Central memory CD4-positive, alpha-beta T cell (primary cell): Measurements from ENCODE around the gene INSYN1.
"Not testable (repeated sequence)": the region's sequence is repeated elsewhere in the genome, so short reads cannot be mapped to it uniquely, and the experiment has no call there.

Experiments
- DNase-seq: peaks from one replicate; pipeline ENCODE4 v3.0.0; 2022
- total RNA-seq, 3 experiments: gene quantifications; one replicate each; lab custom pipeline; 2026; lab: John Stamatoyannopoulos, UW

INSYN1 gene, protein sequence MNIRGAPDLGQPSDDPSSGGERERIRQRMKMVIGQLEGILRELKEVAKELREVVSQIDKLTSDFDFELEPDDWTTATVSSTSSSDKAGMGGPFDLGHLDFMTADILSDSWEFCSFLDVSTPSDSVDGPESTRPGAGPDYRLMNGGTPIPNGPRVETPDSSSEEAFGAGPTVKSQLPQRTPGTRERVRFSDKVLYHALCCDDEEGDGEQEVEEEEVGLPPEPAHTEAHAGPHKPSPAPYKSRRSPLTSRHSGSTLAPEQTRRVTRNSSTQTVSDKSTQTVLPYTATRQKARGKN
- total RNA-seq, result 0 to 0.39 (median 0.04) reads per million in 3 experiments

DNA sequence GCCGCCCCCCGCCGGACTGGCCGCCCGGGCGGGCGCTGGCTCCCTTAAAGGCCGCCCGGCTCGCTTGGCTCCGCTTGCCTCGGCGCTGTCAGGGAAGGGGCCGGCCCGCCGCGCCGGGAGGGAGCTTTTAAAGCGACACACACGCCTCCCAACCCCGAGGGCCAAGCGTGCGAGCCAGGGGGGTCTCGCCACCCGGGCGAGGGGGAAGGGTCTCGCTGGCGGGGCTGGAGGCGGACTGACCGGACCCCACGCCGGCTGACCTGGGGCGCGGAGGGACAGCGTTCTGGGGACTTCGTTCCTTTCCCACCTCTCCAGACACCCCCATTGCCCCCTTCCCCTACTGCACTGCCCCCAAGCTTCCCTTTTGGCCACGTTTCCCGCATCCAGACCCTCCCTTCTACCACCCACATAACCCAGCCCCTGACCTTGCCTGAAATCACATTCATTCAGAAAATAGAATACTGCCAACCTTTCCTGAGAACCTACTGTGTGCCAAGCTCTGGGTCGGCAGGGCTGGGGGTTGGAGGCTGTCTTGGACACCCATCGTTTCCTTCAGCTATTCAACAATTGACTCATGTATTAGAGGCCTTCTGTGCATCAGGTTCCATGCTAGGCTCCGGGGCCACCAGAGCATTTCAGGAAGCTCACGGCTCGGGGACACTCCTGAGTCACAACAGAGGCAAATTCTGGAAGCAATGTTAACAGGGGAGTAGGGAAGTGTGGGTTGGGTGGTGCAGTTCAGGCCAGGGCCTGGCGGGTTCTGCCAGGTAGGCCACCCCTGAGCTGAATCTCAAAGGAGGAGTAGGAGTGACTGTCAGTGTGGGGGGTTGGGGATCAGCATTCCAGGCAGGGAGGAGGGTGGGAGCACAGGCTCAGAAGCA is at the start of gene INSYN1:
TSS of gene INSYN1 (minus strand) at position 102 of the 881 bp plus-strand sequence. CDS start 2,221 bp downstream, outside the sequence.
- no peak for DNase-seq

- no peak for DNase-seq
These were observed 49.4 kb upstream of the INSYN1 start for GRCh38 chr15:73802431-73803041.

GRCh38 chr15:73800662-73801345 is 47.7 kb upstream of the INSYN1 start:
- DNase-seq, result no peak

DNA sequence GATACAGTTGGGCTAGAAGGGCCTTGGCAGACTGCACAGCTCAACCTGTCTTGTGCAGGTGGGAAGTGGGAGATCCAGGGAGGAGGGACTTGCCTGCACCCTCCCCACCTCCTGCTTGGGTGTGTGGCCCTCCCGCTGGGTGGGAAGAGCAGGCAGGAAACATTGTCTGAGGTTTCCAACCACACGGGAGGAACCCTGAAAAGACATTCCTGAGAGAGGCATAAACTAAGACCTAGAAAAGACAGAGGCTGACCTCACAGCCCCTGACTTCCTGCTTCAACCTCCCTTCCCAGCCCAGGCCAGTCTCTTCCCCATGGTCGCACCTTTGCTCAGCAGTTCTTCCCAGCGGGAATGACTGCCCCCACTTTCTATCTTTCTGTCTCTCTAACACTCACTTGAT is 46.3 kb upstream of the INSYN1 start:
- DNase-seq, result no peak

- DNase-seq, result no peak
These were observed 44.4 kb upstream of the INSYN1 start for GRCh38 chr15:73797366-73798158.

GRCh38 chr15:73796331-73796831 is 43.2 kb upstream of the INSYN1 start:
- DNase-seq, result no peak

- DNase-seq, result no peak
These were observed 41.4 kb upstream of the INSYN1 start for GRCh38 chr15:73794443-73795133.

DNA sequence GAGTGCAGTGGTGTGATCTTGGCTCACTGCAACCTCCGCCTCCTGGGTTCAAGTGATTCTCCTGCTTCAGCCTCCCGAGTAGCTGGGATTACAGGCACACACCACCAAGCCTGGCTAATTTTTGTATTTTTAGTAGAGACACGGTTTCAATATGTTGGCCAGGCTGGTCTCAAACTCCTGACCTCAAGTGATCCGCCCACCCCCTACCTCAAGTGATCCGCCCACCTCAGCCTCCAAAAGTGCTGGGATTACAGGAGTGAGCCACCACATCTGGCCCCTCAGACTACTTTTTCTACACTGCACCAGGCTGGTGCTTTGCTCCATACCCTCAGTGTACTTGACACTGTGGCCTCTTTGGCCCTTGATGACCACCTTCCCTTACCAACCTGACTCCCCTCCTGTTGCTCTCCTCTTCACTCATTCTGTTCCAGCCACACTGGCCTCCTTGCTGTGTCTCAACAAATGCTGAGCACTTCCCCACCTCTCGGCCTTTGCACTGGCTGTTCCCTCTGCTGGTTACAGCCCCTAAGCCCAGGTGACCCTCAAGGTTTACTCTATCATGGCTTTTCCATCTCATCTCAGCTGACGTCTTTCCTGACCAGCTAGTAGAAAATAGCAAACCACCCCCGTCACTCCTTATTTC is 39.9 kb upstream of the INSYN1 start:
- DNase-seq, result not testable (repeated sequence)

DNA sequence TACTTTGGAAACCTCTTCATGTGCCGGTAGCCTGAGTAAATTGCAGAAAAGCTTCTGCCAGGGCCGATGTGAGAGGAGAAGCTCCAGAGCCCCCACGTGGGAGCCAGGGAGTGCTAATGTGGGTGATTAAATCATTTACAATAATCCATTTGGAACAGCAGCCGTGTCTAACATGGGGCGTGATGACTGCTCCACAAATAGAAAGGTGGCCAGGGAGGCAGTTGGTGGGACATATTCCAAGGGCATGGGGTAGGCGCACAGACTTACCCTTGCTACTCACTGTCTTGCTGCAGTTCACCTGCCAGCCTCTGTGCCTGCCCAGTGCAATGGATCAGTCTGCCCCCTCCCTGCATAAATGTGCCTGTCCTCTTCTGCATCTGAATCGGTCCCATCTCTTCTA is 39.3 kb upstream of the INSYN1 start:
- no peak for DNase-seq

DNA sequence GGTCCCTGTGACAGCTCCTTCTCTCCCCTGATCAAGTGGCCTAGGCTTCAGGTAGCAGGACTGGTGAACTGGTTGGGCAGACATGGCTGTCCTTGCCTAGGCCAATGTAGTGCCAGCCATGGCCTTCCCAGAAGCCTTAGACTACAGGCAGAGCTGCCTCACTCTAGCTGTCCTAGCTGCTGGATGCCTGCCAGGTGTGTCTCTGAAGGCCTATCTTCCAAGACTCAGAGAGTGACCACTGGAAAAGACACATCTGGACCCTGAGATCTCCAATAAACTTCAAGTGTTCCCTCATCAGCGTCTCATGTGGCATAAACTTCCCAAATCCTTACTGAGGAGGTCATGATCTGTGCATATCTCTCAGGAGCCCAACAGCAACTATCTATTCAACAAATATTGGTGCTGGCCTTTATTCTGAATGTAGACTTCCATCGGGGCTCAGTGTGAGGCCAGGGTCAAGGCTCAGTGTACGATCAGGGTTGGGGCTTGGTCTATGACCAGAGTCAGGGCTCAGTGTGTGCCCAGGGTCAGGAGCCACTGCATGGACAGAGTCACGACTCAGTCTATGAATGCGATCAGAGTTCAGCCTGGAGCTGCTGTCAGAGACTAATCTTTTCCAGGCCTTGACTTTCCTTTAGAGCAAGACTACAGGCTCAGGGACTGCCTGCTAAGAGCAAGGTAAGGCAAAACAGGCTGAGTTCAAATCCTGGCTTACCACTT is 36.5 kb upstream of the INSYN1 start:
- DNase-seq, result no peak

DNA sequence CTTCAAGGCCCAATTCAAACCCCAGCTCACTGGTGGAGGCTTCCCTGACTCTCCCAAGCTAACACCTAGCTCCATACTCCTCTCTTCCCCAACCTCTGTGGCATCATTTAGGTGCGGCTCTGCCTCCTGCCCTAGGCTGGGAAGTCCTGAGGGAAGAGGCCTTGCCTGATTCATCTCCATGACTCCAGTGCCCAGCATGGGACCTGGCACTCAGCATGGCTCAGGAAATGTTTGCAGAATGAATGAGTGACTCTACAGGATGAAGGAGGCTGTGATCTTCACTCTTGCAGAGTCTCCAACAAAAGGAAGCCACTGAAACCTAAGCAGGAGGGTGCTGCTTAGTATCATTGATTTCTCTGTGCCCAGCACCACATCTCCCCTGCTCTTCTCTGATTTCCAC is 34.5 kb upstream of the INSYN1 start:
- no peak for DNase-seq

DNA sequence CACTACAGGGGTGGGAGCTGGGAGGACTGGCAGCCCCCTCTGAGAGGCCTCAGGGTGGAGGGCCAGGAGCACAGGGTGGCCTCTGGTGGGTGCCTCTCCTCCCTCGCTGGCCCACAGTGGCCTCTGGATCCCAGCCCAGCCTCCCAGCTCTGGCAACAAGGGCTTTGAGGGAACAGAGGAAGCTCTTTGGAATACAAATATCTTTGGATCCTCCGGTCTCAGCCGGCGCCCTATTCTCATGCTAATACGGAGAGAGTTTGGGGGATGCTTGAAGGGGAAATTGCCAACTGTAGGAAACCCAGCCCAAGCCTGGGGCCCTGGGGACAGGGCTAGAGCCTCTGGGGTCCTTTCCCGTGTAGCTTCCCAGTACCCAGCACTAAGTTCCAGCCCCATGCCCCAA is 33.4 kb upstream of the INSYN1 start:
- DNase-seq, result no peak

DNA sequence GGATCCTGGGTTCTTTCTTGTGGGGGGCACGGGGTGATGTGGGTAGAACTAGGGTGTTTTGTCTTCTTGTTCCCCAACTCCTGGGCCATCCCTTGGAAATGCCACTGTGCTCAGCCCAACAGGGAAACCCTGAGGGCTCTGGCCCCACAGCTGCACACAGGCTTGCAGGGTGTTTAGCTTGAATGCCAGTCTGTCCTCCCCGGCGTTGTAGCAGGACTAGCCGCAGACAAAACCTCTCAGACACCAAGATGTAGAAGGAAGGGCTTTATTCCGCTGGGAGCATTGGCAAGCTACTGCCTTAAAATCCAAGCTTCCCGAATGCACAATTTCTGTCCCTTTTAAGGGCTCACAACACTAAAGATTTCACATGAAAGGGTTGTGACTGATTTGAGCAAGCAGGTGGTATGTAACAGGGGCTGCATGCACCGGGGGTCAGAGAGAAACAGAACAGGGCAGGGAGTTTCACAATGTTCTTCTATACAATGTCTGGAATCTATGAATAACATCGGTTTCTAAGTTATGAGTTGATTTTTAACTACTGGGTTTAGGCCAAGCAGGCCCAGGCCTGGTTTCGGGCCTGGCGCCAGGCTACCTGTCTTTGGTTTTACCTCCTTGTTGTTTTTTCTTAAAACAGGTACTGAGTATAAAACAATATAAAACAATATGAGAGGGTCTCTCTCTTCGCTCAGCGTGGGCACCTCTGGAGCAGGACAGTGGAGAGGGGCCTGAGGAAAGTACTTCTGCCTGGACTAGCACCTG is 32.3 kb upstream of the INSYN1 start:
- not testable (repeated sequence) for DNase-seq

DNA sequence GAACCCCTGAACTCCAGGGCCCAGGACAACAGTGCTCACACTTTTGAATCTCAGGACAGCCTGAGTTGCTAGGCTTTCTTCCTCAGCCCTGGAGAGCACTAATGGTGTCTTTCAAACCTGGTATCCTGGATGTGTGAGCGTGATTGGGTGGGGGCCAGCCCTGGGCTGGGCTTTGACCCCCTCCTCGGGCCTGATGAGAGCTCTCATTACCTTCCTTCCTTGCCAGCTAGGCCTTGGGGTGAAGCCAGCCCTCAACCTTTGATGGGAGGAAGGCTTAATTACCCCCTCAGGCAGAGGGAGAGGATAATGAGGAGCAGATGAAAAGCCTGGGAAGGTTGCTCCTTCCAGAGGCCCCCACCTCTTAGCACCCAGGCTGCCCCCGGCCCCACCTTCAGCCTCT is 31.1 kb upstream of the INSYN1 start:
- no peak for DNase-seq

- DNase-seq, result no peak
These were observed 29.3 kb upstream of the INSYN1 start for GRCh38 chr15:73782344-73782959.

- DNase-seq, result no peak
These were observed 28.1 kb upstream of the INSYN1 start for GRCh38 chr15:73781038-73781925.

DNA sequence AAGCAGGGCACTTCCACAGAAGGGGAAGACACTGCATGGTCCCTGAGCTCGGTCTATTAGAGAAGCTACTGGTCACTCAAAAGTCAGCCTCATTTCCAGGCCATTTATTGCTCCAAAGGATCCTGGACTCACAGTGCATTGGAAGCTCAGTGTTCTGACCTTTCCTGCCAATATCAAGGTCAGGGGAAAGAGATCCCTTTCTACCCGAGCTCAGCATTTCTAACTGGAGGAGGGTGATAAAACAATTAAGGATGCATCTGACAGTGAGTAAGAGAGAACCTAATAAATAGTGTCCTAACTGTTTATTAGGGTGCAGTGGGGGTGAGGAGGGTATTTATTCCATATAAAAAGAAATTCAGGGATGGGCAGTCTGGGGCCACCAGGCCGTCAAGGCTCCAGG is 26.8 kb upstream of the INSYN1 start:
- no peak for DNase-seq

DNA sequence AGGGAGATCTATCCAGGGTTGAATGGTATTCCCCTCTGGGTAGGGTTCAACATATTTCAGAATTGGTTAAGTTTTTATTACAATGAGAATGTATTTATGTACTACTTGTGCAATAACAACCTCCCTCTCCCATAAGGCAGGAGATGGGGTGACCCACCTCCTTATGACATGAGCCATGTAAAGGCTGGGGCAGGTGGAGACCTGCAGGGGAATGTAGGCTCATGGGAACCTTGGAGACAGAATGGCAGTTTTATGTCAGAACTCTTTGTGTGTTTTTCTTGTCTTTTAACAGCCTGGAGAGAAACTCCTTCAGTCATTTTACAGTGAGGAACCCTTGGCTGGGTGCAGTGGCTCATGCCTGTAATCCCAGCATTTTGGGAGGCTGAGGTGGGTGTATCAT is 24.6 kb upstream of the INSYN1 start:
- DNase-seq, result no peak
